HL-60/S4 treated with retinoic acid at 250 ng/mL for 4 days and 3 days (cell line): ENCODE measurements around the gene SQSTM1.

Experiments
- in situ Hi-C: fragments of 300-500 bp; cut with MboI; formaldehyde crosslinking; loops from 2 replicates; pipeline ENCODE4 v1.7.0; 2022; ENCODE audit warnings: low sequenced_read_pairs

SQSTM1 gene

GRCh38 chr5:179794171-179794570 is 26.5 kb upstream of the SQSTM1 start:
- in situ Hi-C loops: no loop called here

- in situ Hi-C loops: no loop called here
Measured at GRCh38 chr5:179794575-179794974, 26.1 kb upstream of the SQSTM1 start.

GRCh38 chr5:179795049-179795862 is 25.4 kb upstream of the SQSTM1 start:
- in situ Hi-C loops: no loop called here

GRCh38 chr5:179795863-179796833 is 24.6 kb upstream of the SQSTM1 start:
- in situ Hi-C loops: no loop called here

- in situ Hi-C loops: no loop called here
Measured at GRCh38 chr5:179796877-179797608, 23.7 kb upstream of the SQSTM1 start.

GRCh38 chr5:179797741-179798140 is 23.0 kb upstream of the SQSTM1 start:
- in situ Hi-C loops: no loop called here

GRCh38 chr5:179798144-179798770 is 22.4 kb upstream of the SQSTM1 start:
- in situ Hi-C loops: no loop called here

GRCh38 chr5:179798771-179799643 is 21.7 kb upstream of the SQSTM1 start:
- in situ Hi-C loops: no loop called here

- in situ Hi-C loops: no loop called here
Measured at GRCh38 chr5:179799644-179799973, 21.1 kb upstream of the SQSTM1 start.

- in situ Hi-C loops: no loop called here
Measured at GRCh38 chr5:179800071-179800695, 20.5 kb upstream of the SQSTM1 start.

- in situ Hi-C loops: no loop called here
Measured at GRCh38 chr5:179800696-179801201, 20.0 kb upstream of the SQSTM1 start.

- in situ Hi-C loops: no loop called here
Measured at GRCh38 chr5:179801304-179802206, 19.1 kb upstream of the SQSTM1 start.

GRCh38 chr5:179802207-179802883 is 18.4 kb upstream of the SQSTM1 start:
- in situ Hi-C loops: no loop called here

GRCh38 chr5:179802950-179803562 is 17.6 kb upstream of the SQSTM1 start:
- in situ Hi-C loops: no loop called here

GRCh38 chr5:179803651-179804554 is 16.8 kb upstream of the SQSTM1 start:
- in situ Hi-C loops: no loop called here

- in situ Hi-C loops: no loop called here
Measured at GRCh38 chr5:179804555-179804947, 16.2 kb upstream of the SQSTM1 start.
